Epithelial cell of prostate (primary cell): ENCODE measurements around the gene ZNRF2.

ENCODE experiments used
- DNase-seq: peaks from one replicate; pipeline ENCODE4 v3.0.0-alpha.2; 2011; ENCODE audit warnings: low read depth, low spot score
- H3K27ac ChIP-seq: fragments of 450-650 bp; 2 replicates; pipeline ENCODE4 v1.5.1; 2017; ENCODE audit warnings: mild to moderate bottlenecking

ZNRF2 gene

DNA sequence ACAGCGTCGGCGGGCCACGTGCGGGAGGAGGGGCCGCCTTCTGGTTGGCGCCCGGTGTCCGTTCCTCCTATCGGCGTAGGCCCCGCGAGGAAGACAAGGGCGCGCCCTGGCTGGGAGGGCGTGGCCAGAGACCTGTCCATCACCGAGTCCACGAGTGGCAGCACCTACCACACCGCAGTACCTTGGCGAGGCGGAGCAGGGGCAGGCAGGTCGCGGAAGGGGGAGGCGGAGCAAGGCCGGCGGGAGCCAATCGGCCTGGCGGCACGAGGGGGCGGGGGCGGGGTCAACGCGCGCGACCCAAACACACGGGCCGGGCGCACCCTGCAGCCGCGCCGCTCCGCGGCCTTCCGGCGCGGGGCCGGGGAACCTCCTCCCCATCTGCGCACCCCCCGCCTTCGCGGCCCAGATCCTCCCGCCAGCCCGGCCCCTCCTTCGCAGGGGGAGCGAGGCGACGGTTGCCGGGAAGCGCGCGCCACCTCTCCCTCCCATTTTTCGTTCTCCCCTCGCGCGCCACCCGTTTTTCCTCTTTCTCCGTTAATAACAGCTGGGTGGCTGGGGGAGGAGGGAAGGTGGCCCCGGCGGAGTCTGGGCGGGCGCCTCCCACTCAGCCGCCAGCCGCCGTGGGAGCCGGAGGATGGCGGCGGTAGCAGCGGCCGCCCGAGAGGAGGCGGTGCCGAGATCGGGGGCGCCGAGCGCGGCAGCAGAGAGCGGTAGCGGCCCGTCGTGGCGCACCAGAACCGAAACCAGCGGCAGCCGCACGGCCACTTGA, at the start of gene ZNRF2:
TSS of gene ZNRF2 (plus strand) at position 300 of the 769 bp plus-strand sequence. CDS start 761 bp downstream, outside the sequence.
- peak; percentile 99 for DNase-seq
- peak within 1 kb of the TSS; percentile 91 for H3K27ac ChIP-seq

DNA sequence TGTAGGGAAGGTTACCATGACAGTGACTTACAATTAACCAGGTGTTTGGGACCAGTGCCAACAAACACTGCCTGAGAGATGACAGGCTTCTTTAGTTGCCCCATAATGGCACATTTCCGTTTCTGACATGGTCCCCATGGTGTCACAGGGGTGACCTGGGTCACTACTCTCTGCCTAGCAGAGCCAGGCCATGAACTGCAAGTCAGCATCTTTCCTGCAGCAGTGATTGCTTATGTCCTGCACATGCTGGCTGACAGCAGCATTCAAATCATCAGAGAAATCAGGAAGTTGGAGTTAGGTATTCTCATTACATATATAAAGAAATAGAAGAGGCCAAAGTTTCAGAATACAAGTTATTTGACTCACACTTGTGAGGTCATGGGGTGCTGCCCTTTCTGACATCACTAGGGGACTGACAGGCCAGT, 47.1 kb upstream of the ZNRF2 start:
- H3K27ac ChIP-seq, result no peak overlapping the region
- DNase-seq, result no peak

DNA sequence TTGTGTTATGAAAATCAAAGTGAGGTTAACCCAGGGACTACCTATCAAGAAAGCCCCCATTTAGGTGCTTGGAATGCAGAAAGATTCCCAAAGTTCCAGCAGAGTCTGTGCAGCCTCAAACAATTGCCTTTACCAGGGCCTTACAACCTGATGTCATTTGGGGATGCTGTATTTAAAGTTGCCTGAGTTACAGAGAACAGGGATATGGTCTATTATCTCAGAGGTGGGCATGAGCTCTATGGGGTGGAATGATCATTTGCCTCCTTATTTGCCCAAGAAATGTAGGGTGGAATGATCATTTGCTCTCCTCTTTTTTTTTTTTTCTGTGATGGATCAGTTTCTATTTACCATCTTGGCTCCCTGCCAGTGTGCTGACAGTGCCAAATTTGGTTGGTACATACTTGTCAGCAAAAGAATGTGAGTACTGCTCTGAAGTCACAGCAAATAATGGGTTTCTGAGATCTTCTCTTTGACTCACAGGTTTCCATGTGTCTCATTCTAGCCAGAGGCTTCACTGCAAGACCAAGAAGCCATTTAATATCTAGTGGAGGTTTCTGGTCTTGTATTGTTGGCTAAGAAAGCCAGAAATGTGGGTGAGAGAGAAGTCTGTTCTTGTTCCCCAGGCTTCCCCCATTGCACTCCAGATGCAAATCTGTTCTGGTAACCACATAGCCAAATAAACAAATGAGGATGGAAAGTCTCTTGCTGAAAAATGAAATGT, 45.5 kb upstream of the ZNRF2 start:
- H3K27ac ChIP-seq, result peak overlapping the region; percentile 36
- DNase-seq, result peak; percentile 95

DNA sequence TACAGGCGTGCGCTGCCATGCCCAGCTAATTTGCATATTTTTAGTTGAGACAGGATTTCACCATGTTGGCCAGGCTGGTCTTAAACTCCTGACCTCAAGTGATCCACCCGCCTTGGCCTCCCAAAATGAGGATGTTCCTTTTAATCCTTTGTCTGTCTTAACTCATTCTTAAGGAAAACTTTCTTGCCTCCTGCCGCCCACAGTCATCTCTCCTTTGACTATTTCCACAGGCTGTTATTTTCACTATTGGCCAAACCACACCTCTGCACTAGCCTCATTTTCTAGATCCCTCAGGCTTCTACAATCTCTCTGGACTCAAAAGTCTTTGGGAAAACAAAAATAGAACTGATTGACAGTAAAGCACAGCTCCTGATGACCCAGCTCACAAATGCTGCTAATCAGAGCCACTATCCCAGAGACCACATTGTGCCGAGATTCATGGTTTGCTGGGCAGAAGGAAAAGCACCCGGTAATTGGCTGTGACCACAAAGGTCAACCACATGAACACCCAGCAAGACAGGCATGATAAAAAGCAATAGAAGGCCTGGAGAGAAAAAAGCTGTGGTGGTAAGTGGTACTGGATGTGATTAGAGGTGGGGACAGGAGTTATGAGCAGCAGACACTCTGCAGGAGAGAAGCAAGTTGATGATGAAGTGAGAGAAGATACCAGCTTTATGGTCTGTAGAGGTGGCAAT, 44.1 kb upstream of the ZNRF2 start:
- DNase-seq, result no peak
- H3K27ac ChIP-seq, result no peak overlapping the region

DNA sequence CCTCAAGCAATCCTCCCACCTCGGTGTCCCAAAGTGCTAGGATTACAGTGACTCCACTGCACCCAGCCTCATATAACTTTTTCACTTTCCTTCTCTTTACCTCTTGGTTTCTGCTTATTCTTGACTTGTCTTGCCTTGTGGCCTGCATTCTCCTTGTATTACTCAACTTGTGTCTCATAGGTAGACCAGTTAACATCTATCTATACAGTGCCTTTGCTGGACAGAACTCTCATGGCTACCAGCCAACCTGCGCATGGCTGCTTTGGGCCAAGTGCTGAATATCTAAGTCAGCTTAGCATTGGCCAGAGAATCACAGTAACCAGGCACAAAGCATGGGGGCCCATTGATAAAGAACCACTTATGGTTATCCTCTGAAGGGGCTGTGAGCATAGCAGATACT, 42.6 kb upstream of the ZNRF2 start:
- DNase-seq, result peak; percentile 84
- peak overlapping the region; percentile 37 for H3K27ac ChIP-seq

DNA sequence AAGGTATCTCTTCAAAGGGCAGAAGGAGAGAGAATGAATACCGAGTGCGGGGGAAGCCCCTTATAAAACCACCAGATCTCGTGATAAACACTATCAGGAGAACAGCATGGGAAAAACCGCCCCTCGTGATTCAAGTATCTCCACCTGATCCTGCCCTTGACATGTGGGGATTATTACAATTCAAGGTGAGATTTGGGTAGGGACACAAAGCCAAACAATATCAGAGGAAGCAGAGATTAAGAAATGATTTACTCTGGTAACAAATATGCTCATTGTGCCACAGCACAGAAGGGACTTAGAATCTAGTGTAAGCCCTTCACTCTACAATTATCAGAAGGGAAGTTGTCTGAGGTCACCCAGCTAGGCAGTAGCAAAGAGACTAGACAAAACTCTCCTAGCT, 40.1 kb upstream of the ZNRF2 start:
- no peak for DNase-seq
- no peak overlapping the region for H3K27ac ChIP-seq

DNA sequence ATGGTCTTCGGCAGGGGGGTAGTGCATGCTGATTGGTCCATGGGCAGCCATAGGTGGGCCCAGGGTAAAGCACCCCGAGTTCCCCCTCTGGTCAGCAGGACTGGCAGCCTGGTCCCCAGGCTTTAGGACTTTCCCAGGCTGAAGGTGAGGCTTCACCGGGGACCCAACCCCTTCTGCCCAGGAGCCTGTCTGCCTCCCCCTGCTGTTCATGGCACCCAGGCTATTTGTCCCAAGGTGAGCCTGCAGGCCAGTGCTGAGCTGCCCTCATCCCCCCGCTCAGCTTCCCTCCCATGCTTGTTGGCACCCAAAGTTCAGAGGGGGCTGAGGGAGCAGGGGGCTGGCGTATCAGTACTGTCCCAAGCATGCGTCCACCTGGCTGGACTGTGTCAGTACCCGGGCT, 38.5 kb upstream of the ZNRF2 start:
- no peak for DNase-seq
- H3K27ac ChIP-seq, result no peak overlapping the region

DNA sequence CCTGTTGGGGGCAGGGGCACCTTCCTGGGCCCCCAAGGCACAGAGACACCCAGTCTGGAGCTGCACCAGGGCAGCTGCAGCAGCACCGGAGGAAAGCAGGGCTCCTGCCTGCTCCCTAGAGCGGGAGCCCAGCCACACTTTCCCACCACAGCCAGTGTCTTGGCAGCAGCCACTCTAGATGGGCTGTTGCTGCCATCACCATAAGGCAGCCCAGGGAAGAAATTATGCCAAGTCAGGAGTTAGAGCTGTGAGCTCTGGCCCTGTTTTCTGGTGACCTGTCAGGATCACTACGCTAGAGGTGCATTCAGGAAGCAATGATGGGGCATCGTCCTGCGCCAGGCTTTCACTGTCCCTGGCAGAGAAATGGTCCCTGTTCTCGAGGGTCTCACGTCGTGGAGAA, 38.0 kb upstream of the ZNRF2 start:
- no peak for DNase-seq
- no peak overlapping the region for H3K27ac ChIP-seq

DNA sequence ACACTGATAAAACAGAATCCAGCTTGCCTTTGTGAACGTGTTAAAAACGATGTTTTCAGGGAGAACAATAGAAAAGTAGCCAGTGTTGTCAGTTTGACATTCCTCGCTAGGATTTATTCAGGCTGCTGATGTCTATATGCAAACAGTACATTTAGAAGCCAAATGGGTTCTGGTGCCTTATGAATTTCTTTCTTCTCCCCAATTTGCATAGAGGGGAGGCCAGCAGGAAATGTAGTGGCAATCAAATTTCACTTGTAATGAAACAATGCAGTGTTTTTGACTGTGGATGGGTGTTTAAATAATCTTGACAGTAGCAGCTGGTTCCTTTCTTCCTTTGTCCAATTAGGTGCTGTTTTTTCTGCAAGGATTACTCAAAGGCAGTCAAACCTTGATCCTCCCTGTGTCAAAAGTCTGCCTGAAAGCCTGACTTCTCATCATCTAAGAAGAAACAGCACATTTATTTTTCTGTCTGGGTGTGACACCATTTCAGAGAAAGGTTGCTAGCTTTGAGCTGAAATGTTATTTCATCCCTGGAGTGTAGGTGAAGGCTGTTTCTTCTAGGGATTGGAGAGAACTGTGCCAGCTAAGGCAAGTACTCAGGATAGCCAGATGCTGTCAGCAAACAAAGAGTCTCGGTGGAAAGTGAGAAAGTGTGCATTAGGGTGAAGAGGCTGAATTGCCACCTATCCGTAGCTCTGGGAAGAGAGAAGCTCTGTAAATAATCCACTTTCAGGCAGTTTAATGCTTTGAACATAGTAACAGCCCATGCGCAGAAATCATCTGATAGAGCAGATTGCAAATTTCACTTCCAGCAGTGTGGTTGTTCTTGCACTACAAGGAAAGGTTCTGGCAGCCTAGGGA, 36.6 kb upstream of the ZNRF2 start:
- H3K27ac ChIP-seq, result no peak overlapping the region
- no peak for DNase-seq

DNA sequence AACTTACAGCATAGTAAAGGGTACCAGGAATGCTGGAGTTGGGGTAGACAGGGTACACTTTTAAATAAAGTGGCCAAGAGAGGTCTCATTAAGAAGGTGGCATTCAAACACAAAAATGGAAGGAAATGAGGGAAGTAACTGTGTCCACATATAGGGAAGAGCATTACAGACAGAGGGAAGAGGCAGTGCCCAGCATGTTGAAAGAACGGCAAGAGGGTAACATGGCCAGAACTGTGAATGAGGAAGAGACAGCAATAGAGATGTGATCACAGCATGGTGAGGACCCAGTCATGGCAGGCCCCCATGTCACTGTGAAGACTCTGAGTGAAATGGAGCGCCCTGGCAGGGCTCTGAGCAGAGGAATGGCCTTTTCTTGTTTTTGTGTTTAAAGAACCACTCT, 35.1 kb upstream of the ZNRF2 start:
- H3K27ac ChIP-seq, result no peak overlapping the region

DNA sequence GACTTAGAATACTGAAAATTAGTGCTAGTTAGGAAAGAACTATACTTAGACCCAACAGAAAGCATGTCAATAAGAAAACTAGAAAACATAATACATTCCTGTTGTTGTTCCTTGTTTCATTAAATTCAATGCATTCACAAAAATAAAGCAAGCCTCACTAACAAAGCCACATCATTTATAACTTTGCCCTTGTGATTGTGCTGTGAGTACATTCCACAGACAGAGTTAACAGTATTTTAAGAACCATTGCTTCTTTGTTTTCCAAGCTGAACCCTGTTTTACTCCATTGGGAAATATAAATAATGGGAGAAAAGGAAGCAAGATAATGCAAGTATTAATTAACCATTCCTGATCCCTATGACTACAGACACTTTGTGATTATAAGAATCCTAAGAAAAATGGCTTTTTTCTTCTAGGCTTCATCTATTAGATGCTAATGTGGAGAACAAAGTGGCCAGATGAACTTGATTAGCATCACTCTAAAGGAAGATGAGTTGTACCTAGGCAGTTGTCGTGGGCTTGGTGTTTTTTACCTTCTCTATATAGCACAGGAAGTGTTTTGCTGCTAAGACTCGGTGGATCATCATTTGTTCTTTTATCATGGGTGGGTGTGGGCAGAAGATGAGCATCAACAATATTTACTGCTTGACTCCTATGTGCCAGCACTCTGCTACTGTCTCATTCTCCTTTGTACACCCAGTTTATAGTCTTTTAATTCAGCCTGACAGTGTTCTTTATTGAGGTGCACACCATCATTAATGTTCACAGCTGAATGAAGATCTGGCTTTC, 34.2 kb upstream of the ZNRF2 start:
- H3K27ac ChIP-seq, result no peak overlapping the region

More for the DNA sequence above, 35.1 kb upstream of the ZNRF2 start:
- DNase-seq, result no peak

DNA sequence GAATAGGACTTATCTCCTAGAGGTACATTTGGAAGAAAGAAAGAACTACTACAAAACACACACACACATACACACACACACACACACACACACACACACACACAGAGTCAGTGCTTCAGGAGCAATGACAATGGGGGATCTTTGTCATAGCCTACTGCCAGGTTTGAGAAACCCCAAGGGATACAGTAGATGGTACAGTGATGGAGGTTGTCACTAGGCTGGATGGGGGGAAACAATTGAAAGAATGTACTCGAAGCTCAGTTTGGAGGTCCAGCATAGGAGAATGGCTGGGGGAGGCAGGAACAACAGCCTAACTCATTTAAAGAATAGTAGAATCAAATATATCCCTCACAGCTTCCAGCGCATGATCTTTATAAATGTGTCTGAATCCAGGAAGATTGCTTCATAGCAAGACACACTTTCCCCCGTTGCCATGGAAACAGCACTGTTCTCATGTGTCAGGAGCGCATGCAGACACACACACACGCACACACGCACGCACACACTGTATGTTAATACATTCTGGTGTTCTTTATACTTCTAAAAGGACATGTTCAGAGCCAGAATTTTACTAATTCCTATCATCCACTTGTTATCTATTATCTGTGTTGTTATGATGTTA, 32.6 kb upstream of the ZNRF2 start:
- DNase-seq, result no peak
- no peak overlapping the region for H3K27ac ChIP-seq

More for the DNA sequence above, 34.2 kb upstream of the ZNRF2 start:
- DNase-seq, result no peak

DNA sequence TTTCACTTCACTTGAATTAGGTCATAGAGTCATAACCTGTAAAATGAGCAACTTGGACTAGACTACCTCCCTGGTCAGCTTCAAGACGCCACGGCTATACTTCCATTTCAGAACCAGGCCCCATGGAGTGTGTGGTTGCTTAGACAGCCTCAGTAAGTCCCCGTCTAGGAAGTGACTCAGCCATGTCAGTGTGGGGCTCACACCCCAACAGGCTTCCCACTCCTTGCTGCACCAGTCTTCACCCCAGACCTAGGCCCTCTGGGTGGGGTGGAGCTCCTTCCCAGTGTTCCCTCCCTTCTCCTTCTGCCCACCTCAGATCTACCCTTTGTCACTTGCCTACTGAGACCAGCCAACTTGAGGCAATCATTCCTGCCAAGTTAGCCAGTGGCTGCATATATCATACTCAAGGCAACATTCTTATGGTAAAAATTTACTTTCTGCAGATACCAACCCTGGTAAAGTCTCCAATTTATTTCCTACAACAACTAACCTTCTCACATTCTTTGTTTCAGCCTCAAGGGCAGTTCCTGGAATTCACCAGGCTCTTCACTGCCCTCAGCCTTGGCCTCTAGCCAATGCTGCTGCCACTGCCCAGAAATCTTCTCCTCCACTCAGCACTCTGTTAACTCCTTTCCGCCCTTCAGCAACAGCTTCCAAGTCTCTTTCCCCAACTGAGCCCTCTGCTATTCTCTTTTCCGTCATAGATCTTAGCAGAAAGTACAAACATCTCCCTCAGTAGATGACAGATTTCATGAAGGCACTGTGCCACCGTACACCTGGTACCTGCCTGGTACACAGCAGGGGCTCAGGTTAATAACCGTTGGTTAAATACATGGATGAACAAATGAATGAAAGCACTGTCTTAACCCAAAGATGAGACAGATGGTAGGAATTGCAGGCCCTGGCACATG, 31.3 kb upstream of the ZNRF2 start:
- DNase-seq, result no peak
- H3K27ac ChIP-seq, result peak overlapping the region; percentile 4

DNA sequence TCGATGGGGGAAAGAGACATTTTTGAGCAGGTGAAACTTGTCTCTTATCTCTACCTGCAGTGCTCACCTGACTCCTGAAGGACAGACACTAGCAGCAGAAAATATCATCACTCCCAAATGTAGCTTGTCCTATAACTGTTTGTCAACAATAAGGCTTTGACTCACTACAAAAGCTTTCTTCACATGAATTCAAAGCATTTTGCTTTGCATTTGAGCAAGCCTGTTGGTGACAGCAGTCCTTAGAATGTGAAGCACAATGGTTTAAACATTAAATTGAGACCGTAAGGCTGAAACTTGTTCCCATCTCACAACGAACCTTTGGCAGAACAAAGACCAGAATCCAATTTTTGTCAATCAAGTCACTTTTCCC, 30.6 kb upstream of the ZNRF2 start:
- no peak overlapping the region for H3K27ac ChIP-seq
- no peak for DNase-seq

DNA sequence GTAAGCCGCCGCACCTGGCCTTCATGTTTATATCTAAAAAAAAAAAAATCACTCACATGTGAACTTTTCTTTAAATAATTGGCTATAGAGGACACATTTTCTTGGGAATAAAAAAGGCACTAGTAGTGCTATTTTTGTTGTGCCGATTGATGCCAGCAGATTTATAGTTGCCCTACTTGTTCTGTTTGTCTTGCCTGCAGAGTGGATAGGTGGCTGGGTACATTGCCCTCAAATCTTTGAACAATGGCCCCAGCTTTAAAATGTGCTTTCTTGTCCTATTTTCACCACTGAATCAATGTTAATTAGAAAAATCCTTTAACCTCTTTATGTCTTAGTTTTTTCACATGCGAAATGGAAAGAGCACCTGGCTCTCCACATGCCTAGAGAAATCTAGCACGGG, 30.1 kb upstream of the ZNRF2 start:
- no peak overlapping the region for H3K27ac ChIP-seq
- DNase-seq, result no peak

DNA sequence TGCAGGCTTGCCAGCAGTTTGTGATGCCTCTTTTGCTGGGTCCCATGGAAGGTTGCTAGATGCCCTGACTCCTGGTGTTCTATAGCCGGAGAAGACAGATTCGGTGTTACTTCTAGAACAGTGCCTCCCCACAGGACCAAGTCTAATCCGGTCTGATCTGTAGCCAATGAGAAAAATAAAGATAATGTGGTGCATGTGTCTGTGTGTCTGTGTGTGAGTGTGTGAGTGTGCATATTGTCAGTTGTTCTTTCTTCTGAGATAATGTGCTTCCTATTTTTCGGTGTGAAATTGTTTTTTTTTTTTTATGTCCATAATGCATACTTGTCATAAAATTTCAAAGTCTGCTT, 29.7 kb upstream of the ZNRF2 start:
- H3K27ac ChIP-seq, result no peak overlapping the region
- DNase-seq, result no peak

DNA sequence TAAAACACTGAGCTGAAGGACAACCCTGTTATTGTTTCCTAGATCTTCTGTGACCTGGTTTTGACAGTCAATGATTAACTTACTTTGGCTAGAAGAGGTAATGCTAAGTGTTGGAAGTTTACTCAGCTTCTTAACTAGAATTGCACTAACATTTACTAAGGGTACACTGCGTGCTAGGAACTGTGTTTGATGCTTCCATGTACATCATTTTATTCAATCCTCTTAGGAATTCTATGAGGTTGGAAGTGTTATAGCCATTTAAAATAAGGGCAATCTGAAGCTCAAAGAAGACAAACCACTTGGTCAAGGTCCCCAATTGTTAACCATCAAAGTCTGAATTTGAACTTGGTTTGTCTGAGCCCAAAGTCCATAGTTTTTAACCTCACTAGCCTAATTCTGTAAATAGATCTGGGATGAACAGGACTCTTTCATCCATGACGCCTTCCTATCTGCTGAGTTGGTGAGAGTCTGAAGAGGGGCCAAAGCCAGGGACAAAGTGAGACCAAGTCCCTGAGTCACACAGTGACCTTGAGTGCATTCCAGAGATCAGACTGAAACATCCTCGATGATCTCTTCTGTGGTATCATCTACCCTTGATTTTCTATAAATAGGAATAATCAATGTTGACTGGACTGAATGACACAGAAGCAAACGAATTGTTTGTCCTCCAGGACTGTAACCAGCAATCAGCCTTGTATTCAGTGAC, 29.2 kb upstream of the ZNRF2 start:
- DNase-seq, result no peak
- H3K27ac ChIP-seq, result no peak overlapping the region
